Fibroblast of gingiva (primary cell): ENCODE measurements around the gene UBA7.
"Not testable (repeated sequence)": the region's sequence is repeated elsewhere in the genome, so short reads cannot be mapped to it uniquely, and the experiment has no call there.

ENCODE experiments used
- DNase-seq: peaks from one replicate; pipeline ENCODE4 v3.0.0-alpha.2; 2011; ENCODE audit warnings: low read depth

UBA7 gene

GRCh38 chr3:49785565-49786356, 28.0 kb downstream of the UBA7 start:
- DNase-seq = peak; percentile 32

GRCh38 chr3:49782277-49782676, 31.5 kb downstream of the UBA7 start:
- not testable (repeated sequence) for DNase-seq

- no peak for DNase-seq
Measured at GRCh38 chr3:49781415-49782199, 32.1 kb downstream of the UBA7 start.

GRCh38 chr3:49780975-49781365, 32.8 kb downstream of the UBA7 start:
- not testable (repeated sequence) for DNase-seq

DNA sequence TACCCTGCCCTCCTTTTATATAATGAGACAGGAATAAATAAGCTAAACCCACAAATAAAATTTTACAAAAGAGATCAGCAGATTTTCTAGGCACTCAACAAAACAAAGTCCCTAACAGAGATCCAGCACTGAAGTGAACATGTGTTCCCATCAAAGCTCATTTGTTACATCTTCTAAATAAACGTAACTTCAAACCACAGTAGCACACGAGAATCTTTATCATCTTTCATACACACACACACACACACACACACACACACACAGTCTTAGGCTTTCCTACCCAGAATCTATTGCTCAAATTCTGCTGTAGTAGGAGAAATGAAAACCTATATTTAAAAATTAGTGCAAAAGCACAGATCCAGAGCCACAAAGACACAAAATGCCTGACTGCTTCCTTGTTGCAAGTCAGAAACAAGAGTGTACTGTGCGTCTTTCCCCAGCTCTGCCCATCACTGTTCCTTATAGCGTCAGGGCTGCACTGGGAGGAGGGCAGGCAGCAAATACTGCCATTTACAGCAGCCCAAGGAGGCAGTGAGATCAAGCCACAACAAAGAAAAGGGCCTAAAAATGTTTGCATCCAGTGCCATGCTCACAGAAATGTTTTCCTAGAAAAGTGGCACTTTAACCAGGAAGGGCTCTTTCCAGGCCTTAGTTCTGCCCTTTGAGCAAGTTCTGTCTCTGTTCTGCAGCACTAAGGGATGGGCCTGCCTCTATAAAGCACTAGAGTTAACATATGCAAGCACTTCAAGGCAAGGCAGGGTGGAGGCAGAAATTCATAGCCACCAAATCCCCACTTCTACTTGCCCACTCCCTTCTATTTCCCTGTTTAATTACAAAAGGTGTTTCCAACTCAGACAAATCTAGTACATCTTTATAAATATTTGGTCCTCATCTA, 33.4 kb downstream of the UBA7 start:
- DNase-seq = no peak

- no peak for DNase-seq
Measured at GRCh38 chr3:49779358-49780079, 34.2 kb downstream of the UBA7 start.

DNA sequence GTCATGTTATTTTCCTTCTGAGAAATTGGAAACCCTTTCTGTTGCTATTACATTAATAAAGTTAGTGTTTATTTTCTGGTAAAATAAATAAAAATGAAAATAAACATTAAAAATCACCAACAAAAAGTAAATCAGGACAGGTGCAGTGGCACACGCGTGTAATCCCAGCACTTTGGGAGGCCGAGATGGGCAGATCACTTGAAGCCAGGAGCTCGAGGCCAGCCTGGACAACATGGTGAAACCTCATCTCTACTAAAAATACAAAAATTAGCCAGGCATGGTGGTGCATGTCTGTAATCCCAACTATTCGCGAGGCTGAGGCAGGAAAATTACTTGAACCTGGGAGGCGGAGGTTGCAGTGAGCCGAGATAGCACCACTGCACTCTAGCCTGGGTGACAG, 37.7 kb downstream of the UBA7 start:
- not testable (repeated sequence) for DNase-seq

DNA sequence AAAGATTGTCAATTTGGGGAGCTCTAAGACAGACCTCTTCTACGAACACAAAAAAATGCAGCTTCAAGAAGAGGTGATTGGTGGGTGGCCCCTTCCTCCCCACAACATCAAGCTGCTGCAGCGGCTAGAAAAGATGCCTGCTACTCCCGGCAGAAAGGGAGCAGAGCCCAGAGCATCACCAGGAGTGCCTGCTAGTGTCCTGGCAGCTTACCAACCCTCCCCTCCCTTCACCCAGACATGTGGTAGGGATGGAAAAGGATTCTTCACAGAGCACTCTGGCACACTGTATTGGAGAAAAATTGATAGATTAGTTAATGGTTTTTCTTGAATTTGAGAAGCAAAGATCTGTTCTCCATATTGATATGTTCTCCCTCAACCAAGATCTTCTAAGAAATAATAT, 38.2 kb downstream of the UBA7 start:
- no peak for DNase-seq

DNA sequence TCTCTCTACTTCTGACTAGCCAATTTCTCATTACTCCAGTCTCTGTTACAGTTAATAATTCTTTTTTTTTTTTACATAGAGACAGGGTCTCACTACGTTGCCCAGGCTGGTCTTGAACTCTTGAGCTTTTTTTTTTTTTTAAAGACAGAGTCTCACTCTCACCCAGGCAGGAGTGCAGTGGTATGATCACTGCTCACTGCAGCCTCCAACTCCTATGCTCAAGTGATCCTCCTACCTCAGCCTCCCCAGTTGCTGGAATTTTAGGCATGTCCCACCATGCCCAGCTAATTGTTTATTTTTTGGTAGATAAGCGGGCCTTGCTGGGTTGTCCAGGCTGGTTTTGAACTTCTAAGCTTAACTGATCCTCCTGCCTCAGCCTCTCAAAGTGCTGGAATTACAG, 41.0 kb downstream of the UBA7 start:
- no peak for DNase-seq

- no peak for DNase-seq
Measured at GRCh38 chr3:49771340-49771938, 42.3 kb downstream of the UBA7 start.

GRCh38 chr3:49769926-49770325, 43.8 kb downstream of the UBA7 start:
- no peak for DNase-seq

DNA sequence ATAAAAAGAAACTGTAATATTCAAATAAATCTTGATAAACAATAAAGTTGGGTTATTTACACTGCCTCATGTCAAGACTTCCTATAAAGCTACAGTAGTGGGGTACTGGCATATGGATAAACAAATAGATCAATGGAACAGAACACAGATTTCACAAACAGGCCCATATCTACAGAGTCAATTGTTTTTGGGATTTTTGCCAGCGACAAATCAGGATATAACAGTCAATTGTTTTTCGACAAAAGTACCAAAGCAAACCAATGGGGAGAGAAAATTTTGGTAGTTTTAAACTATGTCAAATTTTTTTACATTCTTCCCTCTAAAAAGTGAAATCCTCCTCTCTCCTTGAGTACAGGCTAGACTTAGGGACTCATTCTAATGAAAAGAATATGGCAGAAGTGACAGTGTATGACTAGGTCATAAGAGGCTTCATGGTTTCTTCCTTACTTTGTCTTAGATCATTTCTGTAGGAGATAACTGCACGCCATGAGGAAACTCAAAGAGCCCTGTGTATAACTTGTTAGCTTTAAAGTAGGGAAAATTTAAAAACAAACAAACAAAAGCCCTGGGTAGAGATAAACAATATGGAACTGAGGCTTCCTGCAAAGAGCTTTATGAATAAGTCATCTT, 44.4 kb downstream of the UBA7 start:
- no peak for DNase-seq

- DNase-seq = no peak
Measured at GRCh38 chr3:49763981-49764380, 49.8 kb downstream of the UBA7 start.

GRCh38 chr3:49761661-49762060, 52.1 kb downstream of the UBA7 start:
- DNase-seq = no peak

DNA sequence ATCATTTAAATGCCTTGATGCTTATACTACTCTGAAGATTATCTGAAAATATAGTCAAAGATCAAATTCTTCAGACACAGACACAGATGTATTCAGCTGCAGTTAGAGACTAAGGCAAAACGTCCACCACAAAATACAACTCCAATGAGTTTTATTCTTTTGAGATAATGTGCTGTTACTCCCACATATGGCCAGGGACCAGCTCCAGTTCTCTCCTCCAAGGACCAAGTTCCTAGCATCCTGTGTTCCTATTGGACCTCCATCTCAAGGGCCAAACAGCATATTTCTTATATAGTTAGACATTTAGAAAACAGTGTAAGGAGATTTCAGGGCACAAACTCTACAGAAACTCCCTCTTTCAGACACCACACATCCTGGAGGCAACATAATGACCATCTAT, 54.5 kb downstream of the UBA7 start:
- no peak for DNase-seq

GRCh38 chr3:49757197-49757596, 56.6 kb downstream of the UBA7 start:
- no peak for DNase-seq

GRCh38 chr3:49756036-49756435, 57.7 kb downstream of the UBA7 start:
- no peak for DNase-seq
